B cell (primary cell): ENCODE measurements around the gene BTRC. TPM values are rescaled to one million over a fixed set of nuclear protein-coding genes. Genes with fewer than 3 reads are reported as not detected.

Experiments
- ATAC-seq: fragments of 200-7000 bp; cut with Tn5 transposase; one replicate; pipeline ENCODE4 v1.10.0; 2021; ENCODE audit warnings: low read depth, mild to moderate bottlenecking, moderate number of reproducible peaks, moderate library complexity
- CTCF ChIA-PET: fragments of 350-600 bp; sonication (Branson Sonifier 250); formaldehyde crosslinking; loops from one replicate; lab custom pipeline; 2021; ENCODE audit warnings: antibody characterized with exemption, inconsistent platforms; lab: Charles Lee
- POLR2A ChIA-PET: fragments of 350-600 bp; sonication (Branson Sonifier 250); formaldehyde crosslinking; loops from one replicate; lab custom pipeline; 2021; ENCODE audit warnings: antibody characterized with exemption; lab: Charles Lee
- DNase-seq: peaks from one replicate; pipeline ENCODE4 v3.0.0; 2013
- H2AFZ ChIP-seq: 2 replicates; pipeline ENCODE4 v1.6.1; 2012; ENCODE audit warnings: mild to moderate bottlenecking, low read depth, low read length; ENCODE audit not compliant: insufficient read depth, poor library complexity, severe bottlenecking
- H3K27ac ChIP-seq, 2 donors: 1 replicate in 1 of 2; 2 replicates in 1 of 2; pipeline ENCODE4 v1.5.1; 2012 to 2013; ENCODE audit warnings: low read length in 2 of 2, mild to moderate bottlenecking in 2 of 2, moderate library complexity in 1 of 2
- H3K27me3 ChIP-seq, 4 experiments: fragments of 200-600 bp in 1 of 4; sonication (generic) in 1 of 4; replicated peaks in 1 of 4; 1 replicate in 2 of 4; 2 replicates in 2 of 4; pipeline versions ENCODE4 v1.6.1 to v1.7.0; 2013 to 2016; ENCODE audit warnings: low read length in 3 of 4, mild to moderate bottlenecking in 2 of 4, mixed read lengths in 1 of 4, moderate library complexity in 1 of 4; ENCODE audit not compliant: insufficient read depth in 4 of 4, control insufficient read depth in 3 of 4; ENCODE audit errors: control extremely low read depth in 1 of 4
- H3K36me3 ChIP-seq, 2 experiments: replicated peaks in 1 of 2; 1 replicate in 1 of 2; 2 replicates in 1 of 2; pipeline versions ENCODE4 v1.6.1 to v1.7.1; 2013; ENCODE audit warnings: low read length in 1 of 2; ENCODE audit not compliant: insufficient read depth in 2 of 2, control insufficient read depth in 1 of 2; ENCODE audit errors: control extremely low read depth in 1 of 2, extremely low read depth in 1 of 2
- H3K4me1 ChIP-seq, 2 donors: fragments of 200-600 bp in 1 of 2; sonication (generic) in 1 of 2; 1 replicate in 1 of 2; 2 replicates in 1 of 2; pipeline versions ENCODE4 v1.5.1 to v1.6.1; 2013 to 2017; ENCODE audit warnings: low read length in 2 of 2; ENCODE audit not compliant: control insufficient read depth in 2 of 2, insufficient read depth in 2 of 2
- H3K4me2 ChIP-seq: replicated peaks from 2 replicates; pipeline ENCODE3; 2012; ENCODE audit warnings: mild to moderate bottlenecking, low read depth, low read length; ENCODE audit not compliant: poor library complexity, severe bottlenecking
- H3K4me3 ChIP-seq, 5 experiments: fragments of 200-600 bp in 1 of 5; sonication (generic) in 1 of 5; 1 replicate in 3 of 5; 2 replicates in 2 of 5; pipeline versions ENCODE4 v1.5.1 to v1.7.0; 2011 to 2016; ENCODE audit warnings: low read length in 4 of 5, mild to moderate bottlenecking in 4 of 5, low read depth in 2 of 5, control low read depth in 1 of 5, moderate library complexity in 1 of 5; ENCODE audit not compliant: insufficient read depth in 1 of 5; ENCODE audit errors: control extremely low read depth in 1 of 5, extremely low read depth in 1 of 5
- H3K79me2 ChIP-seq: fragments of 200-600 bp; sonication (generic); one replicate; pipeline ENCODE4 v1.6.0; 2016; ENCODE audit warnings: low read length; ENCODE audit not compliant: control insufficient read depth, insufficient read depth
- H3K9ac ChIP-seq: fragments of 200-600 bp; sonication (generic); 2 replicates; pipeline ENCODE4 v1.6.1; 2017; ENCODE audit warnings: mild to moderate bottlenecking, low read length, moderate library complexity
- H3K9me3 ChIP-seq, 3 donors: one replicate each; pipeline versions ENCODE4 v1.6.1 to v1.7.1; 2013; ENCODE audit warnings: low read length in 2 of 3; ENCODE audit not compliant: control insufficient read depth in 2 of 3, insufficient read depth in 1 of 3; ENCODE audit errors: control extremely low read depth in 1 of 3
- H4K20me1 ChIP-seq: 2 replicates; pipeline ENCODE4 v1.6.0; 2012; ENCODE audit warnings: mild to moderate bottlenecking, low read length; ENCODE audit not compliant: insufficient read depth, control insufficient read depth, poor library complexity, severe bottlenecking
- H3K27ac Mint-ChIP-seq: one replicate; pipeline ENCODE4 v1.8.0; 2021; ENCODE audit warnings: mixed read lengths
- H3K27me3 Mint-ChIP-seq: one replicate; pipeline ENCODE4 v1.8.0; 2021; ENCODE audit warnings: mixed read lengths
- H3K4me1 Mint-ChIP-seq: one replicate; pipeline ENCODE4 v1.8.0; 2021; ENCODE audit warnings: mixed read lengths
- H3K4me3 Mint-ChIP-seq: one replicate; pipeline ENCODE4 v1.8.0; 2021; ENCODE audit warnings: mixed read lengths
- H3K9me3 Mint-ChIP-seq: one replicate; pipeline ENCODE4 v1.8.0; 2022; ENCODE audit warnings: mixed read lengths; ENCODE audit not compliant: insufficient read depth
- EZH2 ChIP-seq: IDR thresholded peaks from 2 replicates; pipeline ENCODE4 v1.6.1; 2012; ENCODE audit warnings: borderline replicate concordance, low read depth, mild to moderate bottlenecking, moderate library complexity, low read length; ENCODE audit not compliant: insufficient read depth, poor library complexity, severe bottlenecking
- WGBS: methylation state at CpG from one replicate; pipeline ENCODE4 v1.1.5; 2013; ENCODE audit warnings: missing lambda C conversion rate; ENCODE audit not compliant: insufficient coverage; 5-methylcytosine and 5-hydroxymethylcytosine counted together
- intact Hi-C: fragments of 100-400 bp; cut with micrococcal nuclease; formaldehyde crosslinking; loops from one replicate; pipeline ENCODE4 v1.10.0; 2022
- polyA plus RNA-seq: library from polyadenylated mRNA; depleted of rRNA; stranded (reverse); fragments of >200 nt; gene quantifications from 2 replicates; pipeline ENCODE4 v1.2.3, GENCODE V29; 2012
- total RNA-seq, 2 donors: library from RNA; stranded (reverse); fragments of 120-200 nt in 1 of 2; gene quantifications; 1 replicate in 1 of 2; 2 replicates in 1 of 2; pipeline versions ENCODE4 v1.2.3 to v1.2.4, GENCODE V29; 2013 to 2022
- TF ChIP-seq, protein P1 (sequence below): fragments of 200-600 bp; IDR thresholded peaks from one replicate; pipeline ENCODE4 v1.8.0; 2022; ENCODE audit warnings: antibody characterized with exemption, mild to moderate bottlenecking

The BTRC gene
- total and polyA plus RNA-seq, 2 donors (not counting 1 experiment from before 2014, with no cell fraction given) = 4.3 to 21.9 TPM

DNA sequence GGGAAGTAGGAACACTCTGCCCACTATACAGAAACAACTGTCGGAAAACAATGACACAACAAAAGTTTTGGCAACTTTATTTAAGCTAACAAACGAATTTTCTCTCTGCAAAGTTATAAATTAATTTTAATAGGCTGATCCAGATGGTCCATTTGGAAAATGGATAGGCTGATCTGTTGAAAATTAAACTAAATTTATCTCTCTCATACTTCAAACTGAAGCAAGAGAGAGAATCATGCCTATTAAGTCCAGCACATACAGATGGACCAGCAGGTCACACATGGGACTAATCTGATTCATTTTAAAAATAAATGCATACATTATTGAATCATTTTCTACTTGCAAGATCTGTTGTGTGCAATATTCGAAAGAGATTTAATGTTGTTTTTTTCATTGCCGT is 110.1 kb downstream of the BTRC start:
- H3K27ac Mint-ChIP-seq = no peak overlapping the region
- no peaks in the 10 kb centered on the region for H3K36me3 ChIP-seq
- CTCF ChIA-PET = interaction anchor here (0.9 to 2.4 kb wide), 2 partner anchors 53 to 250 kb away, joined by 3 to 6 read pairs; no protein-coding TSS in a partner anchor
- TF ChIP-seq, protein P1, sequence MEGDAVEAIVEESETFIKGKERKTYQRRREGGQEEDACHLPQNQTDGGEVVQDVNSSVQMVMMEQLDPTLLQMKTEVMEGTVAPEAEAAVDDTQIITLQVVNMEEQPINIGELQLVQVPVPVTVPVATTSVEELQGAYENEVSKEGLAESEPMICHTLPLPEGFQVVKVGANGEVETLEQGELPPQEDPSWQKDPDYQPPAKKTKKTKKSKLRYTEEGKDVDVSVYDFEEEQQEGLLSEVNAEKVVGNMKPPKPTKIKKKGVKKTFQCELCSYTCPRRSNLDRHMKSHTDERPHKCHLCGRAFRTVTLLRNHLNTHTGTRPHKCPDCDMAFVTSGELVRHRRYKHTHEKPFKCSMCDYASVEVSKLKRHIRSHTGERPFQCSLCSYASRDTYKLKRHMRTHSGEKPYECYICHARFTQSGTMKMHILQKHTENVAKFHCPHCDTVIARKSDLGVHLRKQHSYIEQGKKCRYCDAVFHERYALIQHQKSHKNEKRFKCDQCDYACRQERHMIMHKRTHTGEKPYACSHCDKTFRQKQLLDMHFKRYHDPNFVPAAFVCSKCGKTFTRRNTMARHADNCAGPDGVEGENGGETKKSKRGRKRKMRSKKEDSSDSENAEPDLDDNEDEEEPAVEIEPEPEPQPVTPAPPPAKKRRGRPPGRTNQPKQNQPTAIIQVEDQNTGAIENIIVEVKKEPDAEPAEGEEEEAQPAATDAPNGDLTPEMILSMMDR = no peak
- TF ChIP-seq EZH2 = no peak
- H3K4me2 ChIP-seq = no peak overlapping the region
- POLR2A ChIA-PET = no interaction called here
- ATAC-seq (no peak), DNase-seq (no peak)
- H3K4me3 Mint-ChIP-seq = no peak overlapping the region
- intact Hi-C loops = no loop called here
- H2AFZ ChIP-seq = no peak overlapping the region
- no peaks in the 10 kb centered on the region for H3K9me3 Mint-ChIP-seq
- H3K4me1 Mint-ChIP-seq = peaks cover 8% of the 10 kb centered on the region
- no CpG with 5 or more reads among the region's 4 CpGs for WGBS
- no peaks in the 10 kb centered on the region for H3K9me3 ChIP-seq
- H3K79me2 ChIP-seq = no peaks in the 10 kb centered on the region
- H3K9ac ChIP-seq = no peak overlapping the region
- no peaks in the 10 kb centered on the region for H3K4me1 ChIP-seq
- H3K27ac ChIP-seq = no peak overlapping the region
- H3K27me3 ChIP-seq = no peaks in the 10 kb centered on the region
- no peaks in the 10 kb centered on the region for H4K20me1 ChIP-seq
- H3K4me3 ChIP-seq = no peak overlapping the region
- H3K27me3 Mint-ChIP-seq = no peaks in the 10 kb centered on the region

DNA sequence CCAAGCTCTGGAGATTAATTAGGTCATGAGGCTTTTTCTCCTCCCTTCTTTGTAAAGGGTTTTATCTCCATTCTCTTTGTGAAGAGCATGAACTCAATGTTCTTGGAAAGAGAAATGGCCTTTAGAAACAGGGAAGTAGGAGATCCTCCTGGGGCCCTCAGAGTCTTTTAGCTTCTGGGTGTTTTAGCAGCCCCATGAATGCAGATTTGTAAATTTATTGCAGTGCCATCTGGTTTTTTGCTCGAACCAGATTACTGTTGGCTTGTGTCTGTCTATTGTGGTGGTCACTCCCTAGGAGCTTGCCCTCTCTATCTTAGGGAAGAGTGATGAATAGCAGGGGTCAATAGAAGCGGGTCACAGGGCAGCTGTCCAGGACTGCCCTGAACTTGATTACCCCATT is 110.6 kb downstream of the BTRC start:
- H3K27me3 ChIP-seq = no peaks in the 10 kb centered on the region
- no peaks in the 10 kb centered on the region for H3K27me3 Mint-ChIP-seq
- H3K9me3 Mint-ChIP-seq = no peaks in the 10 kb centered on the region
- no peak overlapping the region for H3K27ac ChIP-seq
- no peak overlapping the region for H2AFZ ChIP-seq
- no peaks in the 10 kb centered on the region for H3K4me1 ChIP-seq
- intact Hi-C loops = no loop called here
- H3K36me3 ChIP-seq = no peaks in the 10 kb centered on the region
- 100% methylated on average over 1 of the region's 2 CpGs for WGBS
- ChIA-PET CTCF (interaction anchor here (0.8 to 4.4 kb wide), 7 partner anchors 11 to 287 kb away, joined by 3 to 45 read pairs (median 4); no protein-coding TSS in a partner anchor), POLR2A (no interaction called here)
- H3K9me3 ChIP-seq = no peaks in the 10 kb centered on the region
- H3K27ac Mint-ChIP-seq = no peak overlapping the region
- no peak overlapping the region for H3K4me3 Mint-ChIP-seq
- no peak overlapping the region for H3K4me2 ChIP-seq
- TF ChIP-seq EZH2 = no peak
- TF ChIP-seq, protein P1 = no peak
- no peak overlapping the region for H3K9ac ChIP-seq
- ATAC-seq (no peak), DNase-seq (no peak)
- no peaks in the 10 kb centered on the region for H4K20me1 ChIP-seq
- H3K4me1 Mint-ChIP-seq = peaks cover 8% of the 10 kb centered on the region
- no peak overlapping the region for H3K4me3 ChIP-seq
- H3K79me2 ChIP-seq = no peaks in the 10 kb centered on the region
